Pancreas (tissue), 10 donors: ENCODE data around the gene SNCAIP. TPM values are rescaled to one million over a fixed set of nuclear protein-coding genes. Genes with fewer than 3 reads are reported as not detected.
A peak's percentile ranks its signal among the peaks of the same experiment; 100 is the strongest.

Experiments used
- ATAC-seq, 4 donors: fragments of 200-7000 bp; cut with Tn5 transposase; one replicate each; pipeline versions ENCODE4 v1.8.0 to v1.9.1; 2020; ENCODE audit warnings: mild to moderate bottlenecking in 4 of 4, moderate library complexity in 4 of 4
- DNase-seq, 6 donors: peaks; one replicate each; pipeline ENCODE4 v3.0.0-alpha.2; 2020
- FAIRE-seq: peaks from 2 replicates; lab custom pipeline; 2012; peaks lifted over from hg19 to GRCh38; lab: Jason Lieb, UNC
- H3K27ac ChIP-seq, 4 donors: fragments of 200-600 bp; sonication (generic); 1 replicate in 3 of 4; 2 replicates in 1 of 4; pipeline versions ENCODE4 v1.5.0 to v1.8.0; 2020
- H3K27me3 ChIP-seq, 4 donors: fragments of 200-600 bp; one replicate each; pipeline ENCODE4 v1.8.0; 2021
- H3K36me3 ChIP-seq, 3 donors: fragments of 200-600 bp; sonication (generic) in 1 of 3; one replicate each; pipeline versions ENCODE4 v1.5.0 to v1.8.0; 2020 to 2021
- H3K4me1 ChIP-seq, 3 donors: fragments of 200-600 bp; one replicate each; pipeline ENCODE4 v1.8.0; 2021
- H3K4me3 ChIP-seq, 4 donors: fragments of 200-600 bp; sonication (generic) in 2 of 4; one replicate each; pipeline versions ENCODE4 v1.5.0 to v1.8.0; 2020 to 2021
- H3K9me3 ChIP-seq, 4 donors: fragments of 200-600 bp; one replicate each; pipeline ENCODE4 v1.8.0; 2021
- CTCF ChIP-seq, 4 donors: fragments of 200-600 bp; sonication (generic) in 3 of 4; IDR thresholded peaks; one replicate each; pipeline versions ENCODE4 v1.5.0 to v1.8.0; 2021; ENCODE audit warnings: antibody characterized with exemption in 4 of 4
- WGBS, 2 donors: extraction: QIAGEN DNeasy Blood & Tissue Kit; methylation state at CpG; one replicate each; pipeline ENCODE4 v1.1.7; 2013; 5-methylcytosine and 5-hydroxymethylcytosine counted together
- intact Hi-C, 3 donors: fragments of 100-400 bp; cut with DNase I; formaldehyde crosslinking; loops; one replicate each; pipeline versions ENCODE4 v1.11.1 to v1.14.2; 2022
- polyA plus RNA-seq, 2 donors: library from polyadenylated mRNA; stranded (reverse); fragments of 200-250 nt; gene quantifications; one replicate each; pipeline ENCODE4 v1.2.3, GENCODE V29; 2013
- total RNA-seq, 6 donors: library from RNA; stranded (reverse); fragmentation: NEBNext Ultra II Directional in 4 of 6; extraction: Animal tissue kit (Norgen Biotek cat#: 25700) in 4 of 6; gene quantifications; one replicate each; pipeline versions ENCODE4 v1.2.1 to v1.2.4, GENCODE V29; 2021 to 2023
- donor health status: healthy with polysubstance abuse.
- donor health status: DM: no; HTN: no; CAD: no; lungs with moderate emphysema.
- donor health status: DM: no; HTN: no; CAD: no.
- donor health status: control.
- donor health status: control.
- donor health status: Bipolar disorder and iron deficiency.
- donor health status: DM: yes; HTN: yes; CAD: no.
- donor health status: DM: no; HTN: no; CAD: no.
- donor health status: DM: no; HTN: no; CAD: no.
- donor health status: DM: yes; HTN: yes; CAD: no.

SNCAIP gene
- total and polyA plus RNA-seq, 8 donors: 0.03 to 1.1 (median 0.28) TPM; not detected in 1

GRCh38 chr5:122498163-122498562 is 186.1 kb downstream of the SNCAIP start:
- no peak for TF ChIP-seq CTCF (IDR thresholded peaks at IDR 0.05)
- FAIRE-seq (no peak), ATAC-seq (no peak), DNase-seq (no peak)
- 60 to 67% methylated on average over 2 of the region's 2 CpGs for WGBS, 2 donors
- intact Hi-C loops: no loop called here
- no peaks in the 10 kb centered on the region for H3K9me3 ChIP-seq
- no peak overlapping the region for H3K27ac ChIP-seq
- no peak overlapping the region for H3K4me3 ChIP-seq
- no peaks in the 10 kb centered on the region for H3K27me3 ChIP-seq
- H3K4me1 ChIP-seq: peaks cover 0 to 3% (median 0%) of the 10 kb centered on the region in 3 donors
- no peaks in the 10 kb centered on the region for H3K36me3 ChIP-seq

DNA sequence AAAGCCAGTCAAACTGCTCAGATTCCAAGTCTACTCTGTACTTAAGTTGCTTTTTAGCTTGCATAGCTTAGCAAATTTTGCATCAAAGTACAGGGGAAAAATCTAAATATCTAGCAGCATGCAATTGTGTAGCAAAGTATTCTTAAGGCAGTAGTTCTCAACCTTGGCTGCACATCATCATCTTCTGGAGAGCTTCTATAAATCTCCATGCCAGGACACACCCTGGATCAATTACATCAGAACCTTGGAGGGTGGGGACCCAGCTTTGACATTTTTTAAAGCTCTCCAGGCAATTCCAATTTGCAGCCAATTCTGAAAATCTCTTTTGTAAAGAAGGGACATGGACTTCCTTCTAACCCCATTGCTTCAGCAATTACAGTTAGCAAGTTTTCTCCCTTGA is 187.5 kb downstream of the SNCAIP start:
- Histone ChIP-seq H3K4me1 (no peaks in the 10 kb centered on the region), H3K27ac (no peak overlapping the region), H3K4me3 (no peak overlapping the region), H3K9me3 (no peaks in the 10 kb centered on the region), H3K36me3 (no peaks in the 10 kb centered on the region), H3K27me3 (no peaks in the 10 kb centered on the region)
- intact Hi-C loops: no loop called here
- DNase-seq: no peak
- no peak for FAIRE-seq
- ATAC-seq: no peak
- TF ChIP-seq CTCF (IDR thresholded peaks at IDR 0.05): no peak

DNA sequence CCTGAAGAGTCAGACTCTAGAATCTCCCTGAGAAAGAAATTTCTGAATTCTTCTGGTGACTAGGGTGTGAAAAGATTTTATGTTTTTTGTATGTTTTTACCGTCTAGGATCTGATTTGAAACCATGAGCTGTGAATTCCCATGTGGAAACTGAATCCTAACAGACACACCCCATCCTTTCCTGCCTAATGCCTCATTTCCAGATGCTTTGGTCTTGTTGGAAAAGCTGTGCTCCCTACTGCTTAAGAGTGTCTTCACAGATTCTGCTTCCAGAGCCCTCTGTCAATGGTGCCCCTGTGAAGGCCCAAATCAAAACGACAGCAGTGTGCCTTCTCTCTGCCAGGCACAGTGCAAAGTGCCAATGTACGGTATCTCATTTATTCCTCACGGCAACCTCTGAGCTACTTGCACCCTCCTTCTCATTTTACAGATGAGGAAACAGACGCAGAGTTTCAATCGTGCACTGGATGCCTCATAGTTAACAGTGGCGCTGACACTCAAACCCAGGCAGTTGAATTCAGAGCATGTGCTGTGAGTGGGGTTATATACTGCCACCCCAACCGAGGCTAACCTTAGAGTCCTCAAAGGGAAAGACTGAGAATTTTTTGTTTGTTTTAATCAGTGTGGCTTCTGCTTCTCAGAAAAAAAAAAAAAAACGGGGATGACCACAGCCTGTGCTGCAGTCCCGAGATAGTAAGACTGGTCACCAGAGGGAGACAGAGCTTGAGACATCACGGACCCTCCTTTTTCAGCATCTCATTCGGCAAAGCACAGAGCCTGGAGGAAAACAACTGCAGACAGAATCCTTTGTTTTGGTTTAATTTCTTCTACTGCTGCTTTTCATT is 188.4 kb downstream of the SNCAIP start:
- Histone ChIP-seq H3K36me3 (no peaks in the 10 kb centered on the region), H3K4me3 (no peak overlapping the region), H3K4me1 (peaks cover 0 to under 1% (median 0%) of the 10 kb centered on the region in 3 donors), H3K9me3 (no peaks in the 10 kb centered on the region), H3K27me3 (no peaks in the 10 kb centered on the region), H3K27ac (no peak overlapping the region)
- intact Hi-C loops: no loop called here
- ATAC-seq (peak in 3 of 4 donors; percentile 65 to 89 (median 79)), DNase-seq (no peak), FAIRE-seq (no peak)
- 52 to 57% methylated on average over 12 of the region's 12 CpGs for WGBS, 2 donors
- TF ChIP-seq CTCF (IDR thresholded peaks at IDR 0.05): no peak

DNA sequence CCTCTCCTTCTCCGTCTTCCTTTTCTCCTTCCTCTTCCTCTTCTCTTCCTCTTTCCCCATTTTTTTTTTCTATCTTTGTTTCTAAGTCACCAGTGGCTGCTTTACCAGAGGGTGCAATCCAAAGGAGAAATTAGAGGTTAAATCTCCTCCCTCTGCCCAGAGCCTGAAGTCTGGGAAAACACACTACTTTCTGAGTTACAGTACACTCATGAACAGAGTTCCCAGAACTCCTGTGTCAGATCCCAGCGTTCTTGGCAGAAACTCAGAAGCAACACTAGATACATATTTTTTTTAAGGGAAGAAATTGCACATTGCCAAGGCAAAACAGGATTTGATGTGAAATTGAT is 189.0 kb downstream of the SNCAIP start:
- WGBS, 2 donors: 41% methylated on average over 2 of the region's 2 CpGs
- FAIRE-seq (no peak), ATAC-seq (peak in 2 of 4 donors; percentile 79 to 82), DNase-seq (peak in 1 of 6 donors; percentile 34)
- Histone ChIP-seq H3K4me3 (no peak overlapping the region), H3K4me1 (peaks cover 0 to 7% (median 0%) of the 10 kb centered on the region in 3 donors), H3K27ac (no peak overlapping the region), H3K9me3 (no peaks in the 10 kb centered on the region), H3K27me3 (no peaks in the 10 kb centered on the region), H3K36me3 (no peaks in the 10 kb centered on the region)
- intact Hi-C loops: no loop called here
- TF ChIP-seq CTCF (IDR thresholded peaks at IDR 0.05): no peak

DNA sequence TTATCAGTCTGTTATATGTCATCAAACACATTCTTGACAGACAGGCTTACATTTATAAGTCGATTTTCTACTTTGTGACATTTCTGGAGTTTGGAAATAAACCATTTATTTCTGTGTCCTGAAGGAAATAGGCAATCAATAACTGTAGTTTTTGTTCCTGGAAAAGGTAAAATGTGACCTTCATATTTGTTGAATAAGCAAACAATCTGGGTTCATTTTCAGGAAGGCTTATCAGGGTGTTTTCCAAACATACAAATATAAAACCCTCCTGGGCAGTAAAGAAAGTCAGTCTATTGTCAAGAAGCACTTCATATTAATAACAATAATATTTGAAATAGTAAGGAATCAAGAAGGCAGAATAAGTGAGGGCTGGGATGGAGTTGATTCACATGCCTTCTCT is 195.0 kb downstream of the SNCAIP start:
- intact Hi-C loops: no loop called here
- 5 to 8% methylated on average over 1 of the region's 1 CpG for WGBS, 2 donors
- Histone ChIP-seq H3K9me3 (no peaks in the 10 kb centered on the region), H3K36me3 (no peaks in the 10 kb centered on the region), H3K4me3 (no peak overlapping the region), H3K4me1 (peaks cover 0 to 31% (median 9%) of the 10 kb centered on the region in 3 donors), H3K27ac (peak overlapping the region in 1 of 4 donors; percentile 28), H3K27me3 (no peaks in the 10 kb centered on the region)
- peak in 2 of 4 donors; percentile 64 to 68 for ATAC-seq
- FAIRE-seq: no peak
- no peak for TF ChIP-seq CTCF (IDR thresholded peaks at IDR 0.05)
- DNase-seq: no peak
